Lower leg skin (tissue), 4 donors: ENCODE results near the gene CPXM2. TPM values are rescaled to one million over a fixed set of nuclear protein-coding genes. Genes with fewer than 3 reads are reported as not detected.

Experiments used
- DNase-seq, 2 donors: peaks; one replicate each; pipeline ENCODE4 v3.0.0-alpha.2; 2019; ENCODE audit warnings: low spot score in 2 of 2
- H3K4me3 ChIP-seq: fragments of 200-600 bp; sonication (generic); 2 replicates; pipeline ENCODE4 v1.5.1; 2017; ENCODE audit warnings: mild to moderate bottlenecking, low read depth; ENCODE audit not compliant: poor library complexity, severe bottlenecking
- CTCF ChIP-seq, 3 donors: fragments of 450-650 bp; IDR thresholded peaks; one replicate each; pipeline ENCODE4 v1.5.1; 2016; ENCODE audit warnings: antibody characterized with exemption in 3 of 3, mild to moderate bottlenecking in 3 of 3, moderate library complexity in 2 of 3
- POLR2A ChIP-seq, 2 donors: fragments of 450-650 bp; IDR thresholded peaks; one replicate each; pipeline ENCODE4 v1.6.1; 2016 to 2017; ENCODE audit warnings: antibody characterized with exemption in 2 of 2, mild to moderate bottlenecking in 1 of 2, moderate library complexity in 1 of 2
- WGBS, 2 donors: methylation state at CpG; one replicate each; pipeline ENCODE4 v1.1.5; 2018; 5-methylcytosine and 5-hydroxymethylcytosine counted together
- intact Hi-C: fragments of 100-400 bp; cut with DNase I; formaldehyde crosslinking; loops from one replicate; pipeline ENCODE4 v1.15.0; 2023; ENCODE audit warnings: low total_unique reads
- total RNA-seq, 4 donors: library from RNA; depleted of rRNA; stranded (reverse); fragments of >200 nt; gene quantifications; one replicate each; pipeline ENCODE4 v1.1.0, GENCODE V29; 2016

CPXM2 gene
- total RNA-seq, 4 donors from 2014 or later: 1.6 to 7.0 (median 4.9) TPM

- no peak for TF ChIP-seq CTCF (IDR thresholded peaks at IDR 0.05)
- no peak for TF ChIP-seq POLR2A (IDR thresholded peaks at IDR 0.05)
- DNase-seq: peak in 1 of 2 donors; percentile 60
- intact Hi-C loops: no loop called here
- H3K4me3 ChIP-seq: no peak overlapping the region
- 86 to 87% methylated on average over 8 of the region's 8 CpGs for WGBS, 2 donors
These were observed 2.0 kb upstream of the CPXM2 start for GRCh38 chr10:123893651-123894050.

GRCh38 chr10:123890756-123891143 lies 857 bp downstream of the CPXM2 start:
- H3K4me3 ChIP-seq: no peak overlapping the region
- intact Hi-C loops: no loop called here
- WGBS, 2 donors: 33 to 62% methylated on average over 6 of the region's 6 CpGs
- no peak for TF ChIP-seq CTCF (IDR thresholded peaks at IDR 0.05)
- TF ChIP-seq POLR2A (IDR thresholded peaks at IDR 0.05): no peak
- peak in 1 of 2 donors; percentile 79 for DNase-seq

GRCh38 chr10:123890226-123890625 lies 1.4 kb downstream of the CPXM2 start:
- H3K4me3 ChIP-seq: no peak overlapping the region
- intact Hi-C loops: no loop called here
- DNase-seq: peak in 1 of 2 donors; percentile 78
- WGBS, 2 donors: 70 to 75% methylated on average over 8 of the region's 8 CpGs
- no peak for TF ChIP-seq POLR2A (IDR thresholded peaks at IDR 0.05)
- no peak for TF ChIP-seq CTCF (IDR thresholded peaks at IDR 0.05)

GRCh38 chr10:123889821-123890220 lies 1.8 kb downstream of the CPXM2 start:
- TF ChIP-seq POLR2A (IDR thresholded peaks at IDR 0.05): no peak
- TF ChIP-seq CTCF (IDR thresholded peaks at IDR 0.05): no peak
- peak in 1 of 2 donors; percentile 26 for DNase-seq
- no peak overlapping the region for H3K4me3 ChIP-seq
- WGBS, 2 donors: 59 to 63% methylated on average over 4 of the region's 4 CpGs
- intact Hi-C loops: no loop called here

GRCh38 chr10:123888751-123889150 lies 2.9 kb downstream of the CPXM2 start:
- DNase-seq: peak in 1 of 2 donors; percentile 67
- WGBS, 2 donors: 86% methylated on average over 5 of the region's 5 CpGs
- TF ChIP-seq POLR2A (IDR thresholded peaks at IDR 0.05) (no peak), CTCF (IDR thresholded peaks at IDR 0.05) (no peak)
- H3K4me3 ChIP-seq: no peak overlapping the region
- intact Hi-C loops: no loop called here

GRCh38 chr10:123888256-123888655 lies 3.4 kb downstream of the CPXM2 start:
- intact Hi-C loops: no loop called here

More at GRCh38 chr10:123888256-123888655, 3.4 kb downstream of the CPXM2 start:
- TF ChIP-seq CTCF (IDR thresholded peaks at IDR 0.05) (no peak), POLR2A (IDR thresholded peaks at IDR 0.05) (no peak)
- DNase-seq: peak in 1 of 2 donors; percentile 18
- 78 to 85% methylated on average over 3 of the region's 3 CpGs for WGBS, 2 donors
- H3K4me3 ChIP-seq: no peak overlapping the region
